Stromal cell of bone marrow (primary cell): Measurements from ENCODE around the gene RPL10A.
"Not testable (repeated sequence)": the region's sequence is repeated elsewhere in the genome, so short reads cannot be mapped to it uniquely, and the experiment has no call there.

ENCODE experiments used
- DNase-seq: peaks from one replicate; pipeline ENCODE4 v3.0.0-alpha.2; 2012; ENCODE audit warnings: low read depth

RPL10A gene

GRCh38 chr6:35512740-35513139 lies 44.5 kb downstream of the RPL10A start, which contains the start of gene TULP1:
TSS of gene TULP1 (minus strand) at chr6:35512896. CDS start at chr6:35512858, 38 bp downstream.
- no peak for DNase-seq

GRCh38 chr6:35514587-35514986 lies 46.4 kb downstream of the RPL10A start:
- DNase-seq, result no peak

GRCh38 chr6:35515939-35516338 lies 47.7 kb downstream of the RPL10A start:
- not testable (repeated sequence) for DNase-seq

- DNase-seq, result no peak
Observed at GRCh38 chr6:35516712-35517111, 48.5 kb downstream of the RPL10A start.

- DNase-seq, result not testable (repeated sequence)
Observed at GRCh38 chr6:35517978-35518377, 49.8 kb downstream of the RPL10A start.

DNA sequence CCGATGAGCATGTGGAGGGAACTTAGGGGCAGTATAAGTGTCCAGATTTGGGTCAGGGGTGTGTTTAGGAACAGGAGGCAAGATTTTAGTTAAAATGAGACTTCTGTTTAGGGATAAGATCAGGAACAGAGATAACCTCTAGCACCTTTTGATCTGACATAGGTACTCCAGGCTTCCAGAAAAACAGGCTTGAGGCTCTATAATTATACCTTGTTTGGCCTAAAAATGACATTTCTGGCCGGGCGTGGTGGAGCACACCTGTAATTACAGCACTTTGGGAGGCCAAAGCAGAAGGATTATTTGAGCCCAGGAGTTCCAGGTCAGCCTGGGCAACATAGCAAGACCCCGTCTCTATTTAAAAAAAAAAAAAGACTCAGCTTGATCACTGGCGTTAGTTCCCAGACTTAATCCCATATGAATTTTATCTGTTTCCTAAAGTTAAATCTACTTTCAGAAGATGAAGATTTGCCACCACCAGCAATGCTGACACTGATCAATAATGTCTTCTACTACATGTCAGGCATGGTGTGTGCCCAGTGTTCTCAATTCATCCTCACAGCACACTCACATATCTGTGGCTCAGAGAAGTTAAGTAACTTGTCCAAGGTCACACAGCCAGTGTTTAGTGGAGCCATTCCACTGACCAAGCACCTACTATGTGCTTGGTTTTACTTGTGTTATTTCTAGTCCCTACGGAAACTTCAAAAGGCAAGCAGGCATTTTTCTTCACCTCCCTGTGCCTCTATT lies 50.5 kb downstream of the RPL10A start:
- DNase-seq, result no peak

GRCh38 chr6:35519313-35520015 lies 51.3 kb downstream of the RPL10A start:
- DNase-seq, result no peak
